Measurements from ENCODE around the gene ADAMTS3. TPM values are rescaled to one million over a fixed set of nuclear protein-coding genes. Genes with fewer than 3 reads are reported as not detected.

Gene ADAMTS3
- total RNA-seq, 1 donor from 2014 or later = 11.0 TPM

DNA sequence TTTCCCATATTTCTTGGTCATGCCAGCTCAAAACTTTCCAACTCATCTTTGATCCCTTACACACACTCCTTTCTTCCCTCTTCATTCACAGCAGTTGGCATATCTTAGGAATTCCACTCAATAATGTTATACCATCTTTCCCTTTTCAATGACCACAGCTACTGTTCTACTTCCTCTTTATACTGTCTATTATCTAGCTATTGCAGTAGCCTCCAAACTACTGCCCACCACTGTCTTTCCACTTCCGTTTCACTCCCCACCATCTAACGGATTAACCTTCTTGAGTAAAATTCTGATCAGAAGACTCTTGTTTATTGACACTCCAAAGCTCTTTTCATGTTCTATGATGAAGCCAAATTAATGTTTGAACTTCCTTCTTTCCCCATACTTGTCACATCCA is 55.8 kb downstream of the ADAMTS3 start:
- no peak overlapping the region for H3K4me3 Mint-ChIP-seq
- TF ChIP-seq, protein P1, sequence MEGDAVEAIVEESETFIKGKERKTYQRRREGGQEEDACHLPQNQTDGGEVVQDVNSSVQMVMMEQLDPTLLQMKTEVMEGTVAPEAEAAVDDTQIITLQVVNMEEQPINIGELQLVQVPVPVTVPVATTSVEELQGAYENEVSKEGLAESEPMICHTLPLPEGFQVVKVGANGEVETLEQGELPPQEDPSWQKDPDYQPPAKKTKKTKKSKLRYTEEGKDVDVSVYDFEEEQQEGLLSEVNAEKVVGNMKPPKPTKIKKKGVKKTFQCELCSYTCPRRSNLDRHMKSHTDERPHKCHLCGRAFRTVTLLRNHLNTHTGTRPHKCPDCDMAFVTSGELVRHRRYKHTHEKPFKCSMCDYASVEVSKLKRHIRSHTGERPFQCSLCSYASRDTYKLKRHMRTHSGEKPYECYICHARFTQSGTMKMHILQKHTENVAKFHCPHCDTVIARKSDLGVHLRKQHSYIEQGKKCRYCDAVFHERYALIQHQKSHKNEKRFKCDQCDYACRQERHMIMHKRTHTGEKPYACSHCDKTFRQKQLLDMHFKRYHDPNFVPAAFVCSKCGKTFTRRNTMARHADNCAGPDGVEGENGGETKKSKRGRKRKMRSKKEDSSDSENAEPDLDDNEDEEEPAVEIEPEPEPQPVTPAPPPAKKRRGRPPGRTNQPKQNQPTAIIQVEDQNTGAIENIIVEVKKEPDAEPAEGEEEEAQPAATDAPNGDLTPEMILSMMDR (IDR thresholded peaks at IDR 0.05; ENCODE audit: unreplicated experiment) = no peak
- no peak for DNase-seq (ENCODE audit: low spot score in 2 of 2, unreplicated experiment in 2 of 2)
- H3K27me3 Mint-ChIP-seq (ENCODE audit: low read depth) = no peaks in the 10 kb centered on the region
- no peak overlapping the region for H3K27ac Mint-ChIP-seq
- peaks cover 32% of the 10 kb centered on the region for H3K9me3 Mint-ChIP-seq
- H3K36me3 Mint-ChIP-seq = peaks cover 14% of the 10 kb centered on the region
- H3K4me1 Mint-ChIP-seq = no peaks in the 10 kb centered on the region

DNA sequence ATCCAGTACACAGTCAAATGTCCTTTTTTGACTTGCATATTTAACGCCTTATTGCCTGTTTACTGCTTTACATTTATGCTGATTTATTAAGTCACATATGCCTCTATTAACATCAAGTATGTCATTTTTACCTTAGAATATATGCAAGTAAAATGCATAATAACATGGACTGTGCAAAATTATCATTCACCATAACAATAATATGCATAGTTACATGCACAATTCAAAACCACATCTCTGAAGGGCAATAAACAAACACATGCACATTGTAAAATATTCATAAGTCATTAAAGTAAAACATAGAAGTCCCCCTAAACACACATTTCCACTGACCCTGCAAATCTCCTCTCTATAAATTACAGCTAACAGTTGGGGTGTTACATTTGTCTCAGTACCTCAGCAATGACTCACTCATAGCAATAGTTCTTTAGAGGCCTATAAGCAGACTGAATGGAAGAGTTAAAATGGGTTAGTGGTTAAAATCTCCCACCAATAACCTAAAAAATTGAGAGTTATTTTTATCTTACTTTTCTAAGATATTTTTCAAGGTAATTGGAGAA is 61.1 kb downstream of the ADAMTS3 start:
- Mint-ChIP-seq H3K9me3 (peaks cover 27% of the 10 kb centered on the region), H3K4me1 (peaks cover 1% of the 10 kb centered on the region), H3K4me3 (no peak overlapping the region), H3K36me3 (peaks cover 11% of the 10 kb centered on the region), H3K27ac (no peak overlapping the region), H3K27me3 (ENCODE audit: low read depth) (no peaks in the 10 kb centered on the region)
- DNase-seq (ENCODE audit: low spot score in 2 of 2, unreplicated experiment in 2 of 2) = no peak
- TF ChIP-seq, protein P1 (IDR thresholded peaks at IDR 0.05; ENCODE audit: unreplicated experiment) = no peak

DNA sequence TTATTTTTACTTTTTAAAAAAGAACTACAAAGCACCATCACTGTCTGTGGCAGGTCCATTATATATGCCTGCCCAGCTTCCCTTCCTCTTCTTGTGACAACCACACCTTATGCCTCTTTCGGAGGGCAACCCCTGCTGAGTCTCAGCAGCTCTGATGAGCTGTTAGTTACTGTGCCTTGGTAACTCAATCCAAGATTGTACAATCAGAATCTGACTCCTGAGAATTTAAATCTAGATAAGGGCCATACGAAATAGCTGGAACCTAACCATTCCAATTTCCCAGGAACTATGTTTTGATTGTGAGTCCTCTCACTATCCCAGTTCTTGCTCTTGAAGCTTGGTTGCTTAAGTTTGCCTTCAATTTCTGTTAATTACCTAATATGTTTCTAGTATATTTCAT is 61.9 kb downstream of the ADAMTS3 start:
- DNase-seq (ENCODE audit: low spot score in 2 of 2, unreplicated experiment in 2 of 2) = no peak
- Mint-ChIP-seq H3K4me3 (no peak overlapping the region), H3K4me1 (peaks cover 1% of the 10 kb centered on the region), H3K36me3 (peaks cover 11% of the 10 kb centered on the region), H3K9me3 (peaks cover 27% of the 10 kb centered on the region), H3K27me3 (ENCODE audit: low read depth) (no peaks in the 10 kb centered on the region), H3K27ac (no peak overlapping the region)
- TF ChIP-seq, protein P1 (IDR thresholded peaks at IDR 0.05; ENCODE audit: unreplicated experiment) = no peak

DNA sequence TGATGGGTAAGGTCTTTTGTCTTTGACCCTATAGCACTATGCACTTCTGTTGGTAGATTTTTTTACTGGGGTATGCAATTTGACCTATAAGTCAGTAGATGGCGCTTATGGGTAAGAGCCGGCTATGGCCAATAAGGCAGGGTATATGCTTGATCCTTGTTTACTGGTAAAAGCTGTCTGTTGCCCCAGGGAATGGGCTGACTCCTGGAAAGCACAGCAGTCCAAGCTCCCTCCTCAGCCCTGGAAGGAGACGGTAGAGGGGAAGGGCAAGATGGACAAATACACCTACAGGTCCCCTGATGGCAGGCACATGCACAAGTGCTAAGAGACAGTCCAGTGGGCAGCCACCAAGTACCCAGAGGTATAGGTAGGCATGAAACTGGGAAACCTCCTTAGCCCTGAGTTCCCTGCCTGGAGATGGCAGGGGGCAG is 63.7 kb downstream of the ADAMTS3 start:
- TF ChIP-seq, protein P1 (IDR thresholded peaks at IDR 0.05; ENCODE audit: unreplicated experiment) = peak; percentile 56
- peaks cover 4% of the 10 kb centered on the region for H3K36me3 Mint-ChIP-seq
- H3K27ac Mint-ChIP-seq = no peak overlapping the region

DNA sequence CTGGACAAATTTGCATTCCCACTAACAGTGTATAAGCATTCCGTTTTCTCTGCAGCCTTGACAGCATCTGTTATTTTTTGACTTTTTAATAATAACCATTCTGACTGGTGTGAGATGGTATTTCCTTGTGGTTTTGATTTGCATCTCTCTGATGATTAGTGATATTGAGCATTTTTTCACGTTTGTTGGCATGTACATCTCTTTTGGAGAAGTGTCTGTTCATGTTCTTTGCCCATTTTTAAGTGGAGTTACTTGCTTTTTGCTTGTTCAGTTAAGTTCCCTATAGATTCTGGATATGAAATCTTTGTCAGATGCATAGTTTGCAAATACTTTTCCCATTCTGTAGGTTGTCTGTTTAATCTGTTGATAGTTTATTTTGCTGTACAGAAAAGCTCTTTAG is 68.8 kb downstream of the ADAMTS3 start:
- Mint-ChIP-seq H3K4me3 (no peak overlapping the region), H3K27ac (no peak overlapping the region), H3K9me3 (peaks cover 17% of the 10 kb centered on the region), H3K36me3 (peaks cover 1% of the 10 kb centered on the region), H3K27me3 (ENCODE audit: low read depth) (no peaks in the 10 kb centered on the region), H3K4me1 (no peaks in the 10 kb centered on the region)
- DNase-seq (ENCODE audit: low spot score in 2 of 2, unreplicated experiment in 2 of 2) = no peak
- TF ChIP-seq, protein P1 (IDR thresholded peaks at IDR 0.05; ENCODE audit: unreplicated experiment) = no peak

More for the DNA sequence above, 63.7 kb downstream of the ADAMTS3 start:
- DNase-seq (ENCODE audit: low spot score in 2 of 2, unreplicated experiment in 2 of 2) = peak in 1 of 2 experiments; percentile 41
- no peaks in the 10 kb centered on the region for H3K27me3 Mint-ChIP-seq (ENCODE audit: low read depth)
- peaks cover 1% of the 10 kb centered on the region for H3K4me1 Mint-ChIP-seq
- no peak overlapping the region for H3K4me3 Mint-ChIP-seq
- peaks cover 20% of the 10 kb centered on the region for H3K9me3 Mint-ChIP-seq
